Measurements from ENCODE around the gene MEIS2.

The MEIS2 gene

GRCh38 chr15:37055481-37055880 lies 44.9 kb downstream of the MEIS2 start:
- no peak for TF ChIP-seq CTCF (conservative IDR thresholded peaks at IDR 0.05; ENCODE audit: low read length)
- H3K4me3 ChIP-seq (ENCODE audit: low read length), result no peak overlapping the region
- DNase-seq (ENCODE audit: low read depth), result no peak

- no peak for TF ChIP-seq CTCF (conservative IDR thresholded peaks at IDR 0.05; ENCODE audit: low read length)
- H3K4me3 ChIP-seq (ENCODE audit: low read length), result no peak overlapping the region
- peak; percentile 52 for DNase-seq (ENCODE audit: low read depth)
These were observed 46.0 kb downstream of the MEIS2 start for GRCh38 chr15:37054336-37054735.

- no peak overlapping the region for H3K4me3 ChIP-seq (ENCODE audit: low read length)
- no peak for DNase-seq (ENCODE audit: low read depth)
- TF ChIP-seq CTCF (conservative IDR thresholded peaks at IDR 0.05; ENCODE audit: low read length), result no peak
These were observed 47.2 kb downstream of the MEIS2 start for GRCh38 chr15:37053166-37053565.

GRCh38 chr15:37050345-37050744 lies 50.0 kb downstream of the MEIS2 start:
- DNase-seq (ENCODE audit: low read depth), result no peak
- no peak for TF ChIP-seq CTCF (conservative IDR thresholded peaks at IDR 0.05; ENCODE audit: low read length)
- H3K4me3 ChIP-seq (ENCODE audit: low read length), result no peak overlapping the region

GRCh38 chr15:37046876-37047614 lies 53.3 kb downstream of the MEIS2 start:
- TF ChIP-seq CTCF (conservative IDR thresholded peaks at IDR 0.05; ENCODE audit: low read length), result no peak
- peak; percentile 55 for DNase-seq (ENCODE audit: low read depth)
- H3K4me3 ChIP-seq (ENCODE audit: low read length), result no peak overlapping the region

- no peak overlapping the region for H3K4me3 ChIP-seq (ENCODE audit: low read length)
These were observed 54.2 kb downstream of the MEIS2 start for GRCh38 chr15:37045859-37046740.

More at GRCh38 chr15:37045859-37046740, 54.2 kb downstream of the MEIS2 start:
- TF ChIP-seq CTCF (conservative IDR thresholded peaks at IDR 0.05; ENCODE audit: low read length), result no peak
- no peak for DNase-seq (ENCODE audit: low read depth)
